ENCODE data around the gene MAPK8.

DNA sequence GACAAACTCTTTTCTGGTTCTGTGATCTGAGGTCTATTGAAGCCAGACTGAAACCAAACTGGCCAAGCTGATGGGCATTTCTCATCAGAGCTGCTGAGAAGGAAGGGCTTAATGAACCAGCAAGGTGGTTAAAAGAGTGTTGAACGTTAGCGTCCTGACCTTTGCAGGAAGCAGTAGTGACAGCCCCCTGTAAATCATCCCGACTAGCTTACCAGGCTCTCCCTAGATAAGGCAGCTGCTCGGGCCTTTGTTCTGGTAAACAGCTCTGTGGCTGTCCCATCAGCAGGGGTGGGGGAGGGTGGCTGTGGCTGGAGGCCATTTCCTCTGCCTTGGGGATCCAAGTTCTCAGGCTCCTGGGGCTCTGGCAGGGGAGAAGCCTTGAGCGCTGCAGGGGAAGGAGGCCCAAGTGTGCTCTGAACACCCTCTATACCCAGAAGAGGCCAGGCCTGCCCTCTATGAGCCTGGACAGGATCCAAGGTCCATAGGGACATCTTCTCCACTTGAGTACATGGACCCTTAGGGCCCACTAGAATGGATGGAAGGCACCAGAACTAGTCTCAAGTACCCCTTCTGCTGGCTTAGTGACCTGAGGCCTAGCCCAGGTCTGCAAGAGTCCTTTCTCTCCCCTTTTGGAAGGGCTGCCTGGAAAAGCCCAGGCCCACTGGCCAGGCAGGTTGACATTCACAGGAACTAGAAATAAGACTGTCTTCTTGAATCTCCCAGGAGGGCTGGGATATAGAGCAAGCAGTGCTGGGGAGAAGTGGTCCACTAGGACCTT is 163.8 kb downstream of the MAPK8 start:
- TF ChIP-seq CTCF (conservative IDR thresholded peaks at IDR 0.05) (no peak), ZFX (IDR thresholded peaks at IDR 0.05) (no peak)
